Stimulated activated effector memory CD8-positive, alpha-beta T cell treated with anti-CD3 and anti-CD28 coated beads, Interleukin-12 subunit alpha, Interleukin-12 subunit beta, amount 100 ng/mL, for 72 hours (primary cell): ENCODE data around the gene IKZF1.
"Not testable (repeated sequence)": the region's sequence is repeated elsewhere in the genome, so short reads cannot be mapped to it uniquely, and the experiment has no call there.

Source experiments
- ATAC-seq: fragments of 150-1000 bp; cut with Tn5 transposase; 2 replicates; pipeline ENCODE4 v1.10.0; 2021
- DNase-seq, 2 donors: peaks; one replicate each; pipeline ENCODE4 v3.0.0; 2021 to 2022; ENCODE audit warnings: low spot score in 2 of 2
- H3K27ac Mint-ChIP-seq: one replicate; pipeline ENCODE4 v1.8.0; 2022; ENCODE audit warnings: mild to moderate bottlenecking, mixed read lengths
- H3K36me3 Mint-ChIP-seq: one replicate; pipeline ENCODE4 v1.8.0; 2022; ENCODE audit warnings: mild to moderate bottlenecking, mixed read lengths
- H3K4me1 Mint-ChIP-seq: one replicate; pipeline ENCODE4 v1.8.0; 2022; ENCODE audit warnings: mixed read lengths
- H3K4me3 Mint-ChIP-seq: one replicate; pipeline ENCODE4 v1.8.0; 2022; ENCODE audit warnings: mild to moderate bottlenecking, mixed read lengths
- H3K9me3 Mint-ChIP-seq: one replicate; pipeline ENCODE4 v1.8.0; 2022; ENCODE audit warnings: mixed read lengths

The IKZF1 gene

GRCh38 chr7:50332241-50333165 lies 28.0 kb downstream of the IKZF1 start:
- no peak overlapping the region for H3K4me3 Mint-ChIP-seq
- DNase-seq (peak in 1 of 2 donors; percentile 59), ATAC-seq (no peak)
- H3K36me3 Mint-ChIP-seq, result no peaks in the 10 kb centered on the region
- H3K9me3 Mint-ChIP-seq, result no peaks in the 10 kb centered on the region
- peaks cover 43% of the 10 kb centered on the region for H3K4me1 Mint-ChIP-seq
- H3K27ac Mint-ChIP-seq, result peak overlapping the region; percentile 88

GRCh38 chr7:50333221-50333651 lies 28.7 kb downstream of the IKZF1 start:
- peaks cover 39% of the 10 kb centered on the region for H3K4me1 Mint-ChIP-seq
- no peak for ATAC-seq
- H3K4me3 Mint-ChIP-seq, result no peak overlapping the region
- H3K9me3 Mint-ChIP-seq, result no peaks in the 10 kb centered on the region
- H3K27ac Mint-ChIP-seq, result peak overlapping the region; percentile 88
- DNase-seq, result peak in 1 of 2 donors; percentile 50
- no peaks in the 10 kb centered on the region for H3K36me3 Mint-ChIP-seq

- Mint-ChIP-seq H3K9me3 (no peaks in the 10 kb centered on the region), H3K27ac (no peak overlapping the region), H3K36me3 (no peaks in the 10 kb centered on the region), H3K4me1 (peaks cover 44% of the 10 kb centered on the region), H3K4me3 (no peak overlapping the region)
- ATAC-seq (no peak), DNase-seq (no peak)
These were observed 30.0 kb downstream of the IKZF1 start for GRCh38 chr7:50334341-50334994.

- Mint-ChIP-seq H3K27ac (no peak overlapping the region), H3K36me3 (no peaks in the 10 kb centered on the region), H3K9me3 (no peaks in the 10 kb centered on the region), H3K4me1 (peaks cover 44% of the 10 kb centered on the region), H3K4me3 (no peak overlapping the region)
- DNase-seq (peak in 1 of 2 donors; percentile 48), ATAC-seq (no peak)
These were observed 30.8 kb downstream of the IKZF1 start for GRCh38 chr7:50335230-50335794.

GRCh38 chr7:50335795-50336754 lies 31.6 kb downstream of the IKZF1 start:
- no peak overlapping the region for H3K4me3 Mint-ChIP-seq
- H3K36me3 Mint-ChIP-seq, result no peaks in the 10 kb centered on the region
- H3K4me1 Mint-ChIP-seq, result peaks cover 42% of the 10 kb centered on the region
- no peaks in the 10 kb centered on the region for H3K9me3 Mint-ChIP-seq
- no peak overlapping the region for H3K27ac Mint-ChIP-seq
- DNase-seq (peak; percentile 70 to 86), ATAC-seq (peak; percentile 76)

- Mint-ChIP-seq H3K4me3 (no peak overlapping the region), H3K9me3 (no peaks in the 10 kb centered on the region), H3K4me1 (peaks cover 42% of the 10 kb centered on the region), H3K36me3 (no peaks in the 10 kb centered on the region), H3K27ac (no peak overlapping the region)
- ATAC-seq, result peak; percentile 5
- peak in 1 of 2 donors; percentile 68 for DNase-seq
These were observed 32.6 kb downstream of the IKZF1 start for GRCh38 chr7:50336894-50337703.

GRCh38 chr7:50339472-50339871 lies 35.0 kb downstream of the IKZF1 start:
- ATAC-seq, H3K36me3 Mint-ChIP-seq, H3K27ac Mint-ChIP-seq, H3K9me3 Mint-ChIP-seq, H3K4me3 Mint-ChIP-seq: not testable (repeated sequence)
- H3K4me1 Mint-ChIP-seq, result peaks cover 59% of the 10 kb centered on the region
- DNase-seq, result peak in 1 of 2 donors; percentile 46

GRCh38 chr7:50339990-50340500 lies 35.5 kb downstream of the IKZF1 start:
- Mint-ChIP-seq H3K27ac (no peak overlapping the region), H3K9me3 (no peaks in the 10 kb centered on the region), H3K4me3 (no peak overlapping the region), H3K4me1 (peaks cover 62% of the 10 kb centered on the region), H3K36me3 (no peaks in the 10 kb centered on the region)
- peak in 1 of 2 donors; percentile 80 for DNase-seq
- ATAC-seq, result peak; percentile 53

- no peak overlapping the region for H3K4me3 Mint-ChIP-seq
- ATAC-seq, result peak; percentile 48
- H3K36me3 Mint-ChIP-seq, result no peaks in the 10 kb centered on the region
- H3K9me3 Mint-ChIP-seq, result no peaks in the 10 kb centered on the region
- peaks cover 76% of the 10 kb centered on the region for H3K4me1 Mint-ChIP-seq
- DNase-seq, result no peak
- H3K27ac Mint-ChIP-seq, result no peak overlapping the region
These were observed 37.2 kb downstream of the IKZF1 start for GRCh38 chr7:50341724-50342123.

GRCh38 chr7:50342616-50343114 lies 38.1 kb downstream of the IKZF1 start:
- Mint-ChIP-seq H3K36me3 (no peaks in the 10 kb centered on the region), H3K4me3 (no peak overlapping the region), H3K27ac (no peak overlapping the region), H3K9me3 (no peaks in the 10 kb centered on the region), H3K4me1 (peaks cover 85% of the 10 kb centered on the region)
- ATAC-seq, result peak; percentile 38
- peak in 1 of 2 donors; percentile 60 for DNase-seq

GRCh38 chr7:50346545-50347497 lies 42.3 kb downstream of the IKZF1 start:
- H3K36me3 Mint-ChIP-seq, result no peaks in the 10 kb centered on the region
- no peak for ATAC-seq

GRCh38 chr7:50347693-50348092 lies 43.2 kb downstream of the IKZF1 start:
- peaks cover 92% of the 10 kb centered on the region for H3K4me1 Mint-ChIP-seq
- peak overlapping the region; percentile 69 for H3K4me3 Mint-ChIP-seq
- no peak for ATAC-seq
- no peaks in the 10 kb centered on the region for H3K36me3 Mint-ChIP-seq
- H3K27ac Mint-ChIP-seq, result no peak overlapping the region
- no peaks in the 10 kb centered on the region for H3K9me3 Mint-ChIP-seq
- DNase-seq, result peak in 1 of 2 donors; percentile 63

More at GRCh38 chr7:50346545-50347497, 42.3 kb downstream of the IKZF1 start:
- DNase-seq, result peak in 1 of 2 donors; percentile 50
- Mint-ChIP-seq H3K4me1 (peaks cover 95% of the 10 kb centered on the region), H3K27ac (no peak overlapping the region), H3K9me3 (no peaks in the 10 kb centered on the region), H3K4me3 (peak overlapping the region; percentile 69)
